CD4-positive, alpha-beta T cell (primary cell): ENCODE measurements around the gene TLR8. TPM values are rescaled to one million over a fixed set of nuclear protein-coding genes. Genes with fewer than 3 reads are reported as not detected.

ENCODE experiments used
- ATAC-seq: fragments of 200-7000 bp; cut with Tn5 transposase; one replicate; pipeline ENCODE4 v1.10.0; 2022; ENCODE audit warnings: mild to moderate bottlenecking; ENCODE audit not compliant: poor library complexity
- CTCF ChIA-PET: fragments of 350-600 bp; sonication (Branson Sonifier 250); formaldehyde crosslinking; loops from one replicate; lab custom pipeline; 2021; ENCODE audit warnings: antibody characterized with exemption, inconsistent platforms; lab: Charles Lee
- POLR2A ChIA-PET: fragments of 350-600 bp; sonication (Branson Sonifier 250); formaldehyde crosslinking; loops from one replicate; lab custom pipeline; 2021; ENCODE audit warnings: antibody characterized with exemption, inconsistent platforms; lab: Charles Lee
- DNase-seq, 14 experiments: peaks; one replicate each; pipeline ENCODE4 v3.0.0-alpha.2; 2013 to 2020; ENCODE audit warnings: mixed read lengths in 2 of 14
- H3K27ac ChIP-seq, 2 donors: one replicate each; pipeline versions ENCODE4 v1.5.1 to v1.7.0; 2013; ENCODE audit warnings: low read length in 2 of 2, low read depth in 1 of 2, mild to moderate bottlenecking in 1 of 2
- H3K27me3 ChIP-seq, 2 experiments: 1 replicate in 1 of 2; 2 replicates in 1 of 2; pipeline versions ENCODE4 v1.6.1 to v1.7.0; 2013; ENCODE audit warnings: low read length in 2 of 2, control low read depth in 1 of 2, mild to moderate bottlenecking in 1 of 2, moderate library complexity in 1 of 2; ENCODE audit not compliant: insufficient read depth in 2 of 2, control insufficient read depth in 1 of 2
- H3K36me3 ChIP-seq: one replicate; pipeline ENCODE4 v1.6.1; 2013; ENCODE audit warnings: low read length, control low read depth; ENCODE audit not compliant: insufficient read depth
- H3K4me1 ChIP-seq: one replicate; pipeline ENCODE4 v1.6.1; 2013; ENCODE audit warnings: low read length, control low read depth; ENCODE audit not compliant: insufficient read depth
- H3K4me3 ChIP-seq: one replicate; pipeline ENCODE4 v1.5.1; 2013; ENCODE audit warnings: mild to moderate bottlenecking, low read length, moderate library complexity
- H3K9me3 ChIP-seq, 2 experiments: 1 replicate in 1 of 2; 2 replicates in 1 of 2; pipeline versions ENCODE4 v1.6.1 to v1.7.0; 2013; ENCODE audit warnings: low read length in 2 of 2, mild to moderate bottlenecking in 2 of 2, control low read depth in 1 of 2, moderate library complexity in 1 of 2; ENCODE audit not compliant: control insufficient read depth in 1 of 2, insufficient read depth in 1 of 2
- H3K27ac Mint-ChIP-seq: one replicate; pipeline ENCODE4 v1.8.0; 2020; ENCODE audit warnings: mixed read lengths
- H3K27me3 Mint-ChIP-seq: one replicate; pipeline ENCODE4 v1.8.0; 2021; ENCODE audit warnings: mixed read lengths
- H3K36me3 Mint-ChIP-seq: one replicate; pipeline ENCODE4 v1.8.0; 2021; ENCODE audit warnings: low read depth, mixed read lengths
- H3K4me1 Mint-ChIP-seq: one replicate; pipeline ENCODE4 v1.8.0; 2021; ENCODE audit warnings: low read depth, mixed read lengths
- H3K4me3 Mint-ChIP-seq: one replicate; pipeline ENCODE4 v1.8.0; 2020; ENCODE audit warnings: mild to moderate bottlenecking, mixed read lengths
- H3K9me3 Mint-ChIP-seq: one replicate; pipeline ENCODE4 v1.8.0; 2020; ENCODE audit warnings: mixed read lengths
- intact Hi-C, 2 experiments: fragments of 100-400 bp; cut with DNase I in 1 of 2; cut with micrococcal nuclease in 1 of 2; formaldehyde crosslinking; loops; one replicate each; pipeline versions ENCODE4 v1.15.1 to v1.9.0; 2023 to 2025; cut with DNase I, micrococcal nuclease
- total RNA-seq, 174 experiments: library from RNA in 2 of 174; stranded (reverse) in 2 of 174; gene quantifications; one replicate each; pipeline ENCODE4 v1.2.3 and lab custom pipeline; 2021 to 2026
- TF ChIP-seq, protein P1 (sequence below): fragments of 200-600 bp; IDR thresholded peaks from one replicate; pipeline ENCODE4 v1.8.0; 2022; ENCODE audit warnings: antibody characterized with exemption, mild to moderate bottlenecking

The TLR8 gene
- total RNA-seq, 2 experiments from 2014 or later = 0.08 TPM

DNA sequence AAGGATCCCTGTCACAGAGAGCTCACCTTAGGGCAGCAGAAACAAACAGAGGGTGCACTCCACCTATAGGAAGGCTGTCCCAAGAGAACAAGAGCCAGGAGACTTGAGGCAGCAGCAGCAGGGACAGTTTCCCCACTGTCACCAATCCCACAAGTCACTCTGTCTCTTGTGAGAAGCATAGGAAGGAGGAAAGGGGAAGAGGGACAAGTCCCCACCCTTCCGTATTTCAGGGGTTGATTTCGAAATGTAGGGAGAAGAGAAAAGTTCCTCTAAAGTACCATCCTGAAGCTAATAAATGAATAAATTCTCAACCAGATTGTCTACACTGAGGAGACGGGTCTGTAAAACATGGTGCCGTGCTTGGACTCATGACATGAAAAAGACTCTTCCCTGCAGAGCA is 9.5 kb upstream of the TLR8 start:
- DNase-seq = no peak
- Mint-ChIP-seq H3K9me3 (no peaks in the 10 kb centered on the region), H3K27ac (no peak overlapping the region), H3K27me3 (no peaks in the 10 kb centered on the region), H3K36me3 (no peaks in the 10 kb centered on the region), H3K4me3 (no peak overlapping the region), H3K4me1 (peaks cover 16% of the 10 kb centered on the region)
- ChIA-PET CTCF (interaction anchor here (1.4 kb wide), 1 partner anchor 83 kb away, joined by 3 read pairs; no protein-coding TSS in a partner anchor), POLR2A (no interaction called here)
- no peaks in the 10 kb centered on the region for H3K36me3 ChIP-seq
- TF ChIP-seq, protein P1, sequence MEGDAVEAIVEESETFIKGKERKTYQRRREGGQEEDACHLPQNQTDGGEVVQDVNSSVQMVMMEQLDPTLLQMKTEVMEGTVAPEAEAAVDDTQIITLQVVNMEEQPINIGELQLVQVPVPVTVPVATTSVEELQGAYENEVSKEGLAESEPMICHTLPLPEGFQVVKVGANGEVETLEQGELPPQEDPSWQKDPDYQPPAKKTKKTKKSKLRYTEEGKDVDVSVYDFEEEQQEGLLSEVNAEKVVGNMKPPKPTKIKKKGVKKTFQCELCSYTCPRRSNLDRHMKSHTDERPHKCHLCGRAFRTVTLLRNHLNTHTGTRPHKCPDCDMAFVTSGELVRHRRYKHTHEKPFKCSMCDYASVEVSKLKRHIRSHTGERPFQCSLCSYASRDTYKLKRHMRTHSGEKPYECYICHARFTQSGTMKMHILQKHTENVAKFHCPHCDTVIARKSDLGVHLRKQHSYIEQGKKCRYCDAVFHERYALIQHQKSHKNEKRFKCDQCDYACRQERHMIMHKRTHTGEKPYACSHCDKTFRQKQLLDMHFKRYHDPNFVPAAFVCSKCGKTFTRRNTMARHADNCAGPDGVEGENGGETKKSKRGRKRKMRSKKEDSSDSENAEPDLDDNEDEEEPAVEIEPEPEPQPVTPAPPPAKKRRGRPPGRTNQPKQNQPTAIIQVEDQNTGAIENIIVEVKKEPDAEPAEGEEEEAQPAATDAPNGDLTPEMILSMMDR = no peak
- H3K9me3 ChIP-seq = no peaks in the 10 kb centered on the region
- peaks cover 5% of the 10 kb centered on the region for H3K4me1 ChIP-seq
- H3K4me3 ChIP-seq = no peak overlapping the region
- ATAC-seq = no peak
- no peak overlapping the region for H3K27ac ChIP-seq
- intact Hi-C loops = no loop called here
- no peaks in the 10 kb centered on the region for H3K27me3 ChIP-seq

DNA sequence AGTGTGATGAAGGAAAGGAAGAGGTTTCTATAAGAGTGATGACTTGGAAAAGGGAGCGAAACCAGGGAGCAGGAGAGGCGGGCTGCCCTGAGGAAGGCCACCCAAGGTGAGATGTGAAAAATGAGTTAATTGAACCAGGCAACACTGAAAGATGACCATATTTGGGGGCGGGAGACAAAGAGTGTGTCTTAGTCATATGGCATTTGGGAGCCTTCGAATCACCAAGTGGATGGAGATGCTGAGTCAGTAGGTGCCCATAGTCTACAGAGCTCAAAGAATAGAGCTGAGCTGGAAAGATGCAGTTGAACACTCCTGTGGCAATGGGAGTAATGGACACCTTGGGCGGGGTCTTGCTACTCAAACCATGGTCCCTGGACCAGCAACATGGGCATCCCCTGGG is 8.3 kb upstream of the TLR8 start:
- Mint-ChIP-seq H3K4me3 (no peak overlapping the region), H3K36me3 (no peaks in the 10 kb centered on the region), H3K27me3 (no peaks in the 10 kb centered on the region), H3K9me3 (no peaks in the 10 kb centered on the region), H3K4me1 (peaks cover 10% of the 10 kb centered on the region), H3K27ac (no peak overlapping the region)
- no peaks in the 10 kb centered on the region for H3K9me3 ChIP-seq
- no peaks in the 10 kb centered on the region for H3K36me3 ChIP-seq
- DNase-seq = no peak
- intact Hi-C loops = no loop called here
- H3K27ac ChIP-seq = no peak overlapping the region
- peaks cover 5% of the 10 kb centered on the region for H3K4me1 ChIP-seq
- CTCF ChIA-PET = no interaction called here
- ATAC-seq = no peak
- no peaks in the 10 kb centered on the region for H3K27me3 ChIP-seq
- no peak overlapping the region for H3K4me3 ChIP-seq
- TF ChIP-seq, protein P1 = no peak
- POLR2A ChIA-PET = no interaction called here

DNA sequence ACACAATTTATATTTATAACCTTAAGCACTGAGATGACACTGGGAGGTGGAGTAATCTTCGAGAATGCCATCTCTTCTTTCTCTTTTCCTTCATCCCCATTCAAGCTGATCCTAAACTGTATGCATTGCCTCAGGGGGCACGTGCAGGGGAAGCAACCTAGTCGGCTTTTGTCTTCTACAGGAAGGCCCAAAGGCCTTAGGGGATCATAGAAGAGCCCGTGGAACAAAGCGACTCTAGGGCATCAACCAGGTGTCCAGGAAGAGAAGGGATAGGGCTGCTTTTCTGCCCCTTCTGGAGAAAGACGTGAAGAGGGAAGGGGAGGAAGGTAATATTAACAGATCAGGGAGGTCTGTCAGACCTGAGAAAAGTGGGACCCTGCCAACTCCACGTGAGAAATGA is 6.9 kb upstream of the TLR8 start:
- ChIA-PET CTCF (no interaction called here), POLR2A (no interaction called here)
- Histone ChIP-seq H3K36me3 (no peaks in the 10 kb centered on the region), H3K27me3 (no peaks in the 10 kb centered on the region), H3K4me3 (no peak overlapping the region), H3K9me3 (no peaks in the 10 kb centered on the region), H3K4me1 (peaks cover 5% of the 10 kb centered on the region), H3K27ac (no peak overlapping the region)
- no peaks in the 10 kb centered on the region for H3K36me3 Mint-ChIP-seq
- H3K4me1 Mint-ChIP-seq = peaks cover 4% of the 10 kb centered on the region
- ATAC-seq (no peak), DNase-seq (no peak)
- intact Hi-C loops = no loop called here
- H3K27me3 Mint-ChIP-seq = no peaks in the 10 kb centered on the region
- no peak overlapping the region for H3K4me3 Mint-ChIP-seq
- TF ChIP-seq, protein P1 = no peak
- H3K27ac Mint-ChIP-seq = no peak overlapping the region
- H3K9me3 Mint-ChIP-seq = no peaks in the 10 kb centered on the region
